ENCODE results near the gene SPRY2.
A peak's percentile ranks its signal among the peaks of the same experiment; 100 is the strongest.

SPRY2 gene

GRCh38 chr13:80339563-80339911 lies 1.4 kb downstream of the SPRY2 start (continued):
- TF ChIP-seq, protein P1, sequence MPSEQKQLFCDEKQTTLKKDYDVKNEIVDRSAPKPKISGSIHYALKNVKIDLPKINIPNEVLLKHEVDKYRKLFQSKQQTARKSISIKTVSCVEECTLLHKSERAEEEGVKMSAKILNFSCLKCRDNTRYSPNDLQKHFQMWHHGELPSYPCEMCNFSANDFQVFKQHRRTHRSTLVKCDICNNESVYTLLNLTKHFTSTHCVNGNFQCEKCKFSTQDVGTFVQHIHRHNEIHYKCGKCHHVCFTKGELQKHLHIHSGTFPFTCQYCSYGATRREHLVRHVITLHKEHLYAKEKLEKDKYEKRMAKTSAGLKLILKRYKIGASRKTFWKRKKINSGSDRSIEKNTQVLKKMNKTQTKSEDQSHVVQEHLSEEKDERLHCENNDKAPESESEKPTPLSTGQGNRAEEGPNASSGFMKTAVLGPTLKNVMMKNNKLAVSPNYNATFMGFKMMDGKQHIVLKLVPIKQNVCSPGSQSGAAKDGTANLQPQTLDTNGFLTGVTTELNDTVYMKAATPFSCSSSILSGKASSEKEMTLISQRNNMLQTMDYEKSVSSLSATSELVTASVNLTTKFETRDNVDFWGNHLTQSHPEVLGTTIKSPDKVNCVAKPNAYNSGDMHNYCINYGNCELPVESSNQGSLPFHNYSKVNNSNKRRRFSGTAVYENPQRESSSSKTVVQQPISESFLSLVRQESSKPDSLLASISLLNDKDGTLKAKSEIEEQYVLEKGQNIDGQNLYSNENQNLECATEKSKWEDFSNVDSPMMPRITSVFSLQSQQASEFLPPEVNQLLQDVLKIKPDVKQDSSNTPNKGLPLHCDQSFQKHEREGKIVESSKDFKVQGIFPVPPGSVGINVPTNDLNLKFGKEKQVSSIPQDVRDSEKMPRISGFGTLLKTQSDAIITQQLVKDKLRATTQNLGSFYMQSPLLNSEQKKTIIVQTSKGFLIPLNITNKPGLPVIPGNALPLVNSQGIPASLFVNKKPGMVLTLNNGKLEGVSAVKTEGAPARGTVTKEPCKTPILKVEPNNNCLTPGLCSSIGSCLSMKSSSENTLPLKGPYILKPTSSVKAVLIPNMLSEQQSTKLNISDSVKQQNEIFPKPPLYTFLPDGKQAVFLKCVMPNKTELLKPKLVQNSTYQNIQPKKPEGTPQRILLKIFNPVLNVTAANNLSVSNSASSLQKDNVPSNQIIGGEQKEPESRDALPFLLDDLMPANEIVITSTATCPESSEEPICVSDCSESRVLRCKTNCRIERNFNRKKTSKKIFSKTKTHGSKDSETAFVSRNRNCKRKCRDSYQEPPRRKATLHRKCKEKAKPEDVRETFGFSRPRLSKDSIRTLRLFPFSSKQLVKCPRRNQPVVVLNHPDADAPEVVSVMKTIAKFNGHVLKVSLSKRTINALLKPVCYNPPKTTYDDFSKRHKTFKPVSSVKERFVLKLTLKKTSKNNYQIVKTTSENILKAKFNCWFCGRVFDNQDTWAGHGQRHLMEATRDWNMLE (tag by site-specific recombination; conservative IDR thresholded peaks at IDR 0.05; ENCODE audit: low read depth): no peak
- TF ChIP-seq ZNF621 (tag by site-specific recombination; IDR thresholded peaks at IDR 0.05) (no peak), ZNF473 (tag by site-specific recombination; IDR thresholded peaks at IDR 0.05) (no peak), ZNF658 (tag by site-specific recombination; IDR thresholded peaks at IDR 0.05) (no peak), ZNF600 (tag by site-specific recombination; IDR thresholded peaks at IDR 0.05) (no peak), TCF7L2 (IDR thresholded peaks at IDR 0.05; ENCODE audit: borderline replicate concordance, low read depth, low read length) (0 out of 2 replicates have a peak, but pooled peaks have one; percentile 27), ZNF202 (tag by site-specific recombination; IDR thresholded peaks at IDR 0.05; ENCODE audit: borderline replicate concordance) (no peak), ZNF140 (tag by site-specific recombination; IDR thresholded peaks at IDR 0.05) (no peak), ZNF629 (tag by site-specific recombination; IDR thresholded peaks at IDR 0.05) (no peak), ZNF155 (tag by site-specific recombination; IDR thresholded peaks at IDR 0.05) (no peak), ZNF175 (tag by site-specific recombination; IDR thresholded peaks at IDR 0.05) (no peak), GLI4 (tag by site-specific recombination; IDR thresholded peaks at IDR 0.05) (no peak), PRDM2 (tag by site-specific recombination; IDR thresholded peaks at IDR 0.05; ENCODE audit: borderline replicate concordance) (no peak), ZNF169 (tag by site-specific recombination; IDR thresholded peaks at IDR 0.05) (no peak), ZNF529 (tag by site-specific recombination; IDR thresholded peaks at IDR 0.05; ENCODE audit: insufficient replicate concordance) (no peak), ZNF791 (tag by site-specific recombination; IDR thresholded peaks at IDR 0.05) (no peak), ZBTB21 (tag by site-specific recombination; IDR thresholded peaks at IDR 0.05) (no peak)
- TF ChIP-seq, protein P2, sequence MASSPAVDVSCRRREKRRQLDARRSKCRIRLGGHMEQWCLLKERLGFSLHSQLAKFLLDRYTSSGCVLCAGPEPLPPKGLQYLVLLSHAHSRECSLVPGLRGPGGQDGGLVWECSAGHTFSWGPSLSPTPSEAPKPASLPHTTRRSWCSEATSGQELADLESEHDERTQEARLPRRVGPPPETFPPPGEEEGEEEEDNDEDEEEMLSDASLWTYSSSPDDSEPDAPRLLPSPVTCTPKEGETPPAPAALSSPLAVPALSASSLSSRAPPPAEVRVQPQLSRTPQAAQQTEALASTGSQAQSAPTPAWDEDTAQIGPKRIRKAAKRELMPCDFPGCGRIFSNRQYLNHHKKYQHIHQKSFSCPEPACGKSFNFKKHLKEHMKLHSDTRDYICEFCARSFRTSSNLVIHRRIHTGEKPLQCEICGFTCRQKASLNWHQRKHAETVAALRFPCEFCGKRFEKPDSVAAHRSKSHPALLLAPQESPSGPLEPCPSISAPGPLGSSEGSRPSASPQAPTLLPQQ (tag by site-specific recombination; IDR thresholded peaks at IDR 0.05): 0 out of 2 replicates have a peak, but pooled peaks have one; percentile 27
- TF ChIP-seq, protein P3, sequence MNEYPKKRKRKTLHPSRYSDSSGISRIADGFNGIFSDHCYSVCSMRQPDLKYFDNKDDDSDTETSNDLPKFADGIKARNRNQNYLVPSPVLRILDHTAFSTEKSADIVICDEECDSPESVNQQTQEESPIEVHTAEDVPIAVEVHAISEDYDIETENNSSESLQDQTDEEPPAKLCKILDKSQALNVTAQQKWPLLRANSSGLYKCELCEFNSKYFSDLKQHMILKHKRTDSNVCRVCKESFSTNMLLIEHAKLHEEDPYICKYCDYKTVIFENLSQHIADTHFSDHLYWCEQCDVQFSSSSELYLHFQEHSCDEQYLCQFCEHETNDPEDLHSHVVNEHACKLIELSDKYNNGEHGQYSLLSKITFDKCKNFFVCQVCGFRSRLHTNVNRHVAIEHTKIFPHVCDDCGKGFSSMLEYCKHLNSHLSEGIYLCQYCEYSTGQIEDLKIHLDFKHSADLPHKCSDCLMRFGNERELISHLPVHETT (tag by site-specific recombination; IDR thresholded peaks at IDR 0.05): no peak
- TF ChIP-seq, protein P4, sequence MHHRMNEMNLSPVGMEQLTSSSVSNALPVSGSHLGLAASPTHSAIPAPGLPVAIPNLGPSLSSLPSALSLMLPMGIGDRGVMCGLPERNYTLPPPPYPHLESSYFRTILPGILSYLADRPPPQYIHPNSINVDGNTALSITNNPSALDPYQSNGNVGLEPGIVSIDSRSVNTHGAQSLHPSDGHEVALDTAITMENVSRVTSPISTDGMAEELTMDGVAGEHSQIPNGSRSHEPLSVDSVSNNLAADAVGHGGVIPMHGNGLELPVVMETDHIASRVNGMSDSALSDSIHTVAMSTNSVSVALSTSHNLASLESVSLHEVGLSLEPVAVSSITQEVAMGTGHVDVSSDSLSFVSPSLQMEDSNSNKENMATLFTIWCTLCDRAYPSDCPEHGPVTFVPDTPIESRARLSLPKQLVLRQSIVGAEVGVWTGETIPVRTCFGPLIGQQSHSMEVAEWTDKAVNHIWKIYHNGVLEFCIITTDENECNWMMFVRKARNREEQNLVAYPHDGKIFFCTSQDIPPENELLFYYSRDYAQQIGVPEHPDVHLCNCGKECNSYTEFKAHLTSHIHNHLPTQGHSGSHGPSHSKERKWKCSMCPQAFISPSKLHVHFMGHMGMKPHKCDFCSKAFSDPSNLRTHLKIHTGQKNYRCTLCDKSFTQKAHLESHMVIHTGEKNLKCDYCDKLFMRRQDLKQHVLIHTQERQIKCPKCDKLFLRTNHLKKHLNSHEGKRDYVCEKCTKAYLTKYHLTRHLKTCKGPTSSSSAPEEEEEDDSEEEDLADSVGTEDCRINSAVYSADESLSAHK (tag by site-specific recombination; IDR thresholded peaks at IDR 0.05): peak; percentile 13; the same call in 1 of the 2 replicates
- TF ChIP-seq, protein P5, sequence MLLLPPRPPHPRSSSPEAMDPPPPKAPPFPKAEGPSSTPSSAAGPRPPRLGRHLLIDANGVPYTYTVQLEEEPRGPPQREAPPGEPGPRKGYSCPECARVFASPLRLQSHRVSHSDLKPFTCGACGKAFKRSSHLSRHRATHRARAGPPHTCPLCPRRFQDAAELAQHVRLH (tag by site-specific recombination; IDR thresholded peaks at IDR 0.05): no peak
